Measurements from ENCODE around the gene ARHGAP22. TPM values are rescaled to one million over a fixed set of nuclear protein-coding genes. Genes with fewer than 3 reads are reported as not detected.

The ARHGAP22 gene
- total RNA-seq, 1 donor from 2014 or later: 2.0 TPM

GRCh38 chr10:48457949-48458661 lies 146.8 kb downstream of the ARHGAP22 start:
- DNase-seq (ENCODE audit: low spot score in 2 of 2): no peak
- no peaks in the 10 kb centered on the region for H3K9me3 ChIP-seq
- intact Hi-C loops (cut with DNase I): no loop called here

GRCh38 chr10:48456808-48457761 lies 147.8 kb downstream of the ARHGAP22 start:
- Histone ChIP-seq H3K36me3 (no peaks in the 10 kb centered on the region), H3K9me3 (no peaks in the 10 kb centered on the region), H3K4me1 (no peaks in the 10 kb centered on the region), H3K4me3 (no peak overlapping the region), H3K27ac (no peak overlapping the region), H3K27me3 (no peaks in the 10 kb centered on the region)
- no peak for DNase-seq (ENCODE audit: low spot score in 2 of 2)
- TF ChIP-seq CTCF (IDR thresholded peaks at IDR 0.05): no peak
- intact Hi-C loops (cut with DNase I): no loop called here

More at GRCh38 chr10:48457949-48458661, 146.8 kb downstream of the ARHGAP22 start:
- H3K27ac ChIP-seq: no peak overlapping the region
- no peaks in the 10 kb centered on the region for H3K4me1 ChIP-seq
- no peaks in the 10 kb centered on the region for H3K36me3 ChIP-seq
- no peak for TF ChIP-seq CTCF (IDR thresholded peaks at IDR 0.05)
- H3K4me3 ChIP-seq: no peak overlapping the region
- H3K27me3 ChIP-seq: no peaks in the 10 kb centered on the region

GRCh38 chr10:48456361-48456804 lies 148.5 kb downstream of the ARHGAP22 start:
- H3K4me3 ChIP-seq: no peak overlapping the region
- H3K36me3 ChIP-seq: no peaks in the 10 kb centered on the region
- H3K27me3 ChIP-seq: no peaks in the 10 kb centered on the region
- no peak for TF ChIP-seq CTCF (IDR thresholded peaks at IDR 0.05)
- H3K27ac ChIP-seq: no peak overlapping the region
- DNase-seq (ENCODE audit: low spot score in 2 of 2): no peak
- H3K9me3 ChIP-seq: no peaks in the 10 kb centered on the region
- intact Hi-C loops (cut with DNase I): no loop called here
- no peaks in the 10 kb centered on the region for H3K4me1 ChIP-seq

GRCh38 chr10:48455392-48456151 lies 149.3 kb downstream of the ARHGAP22 start:
- Histone ChIP-seq H3K36me3 (no peaks in the 10 kb centered on the region), H3K4me3 (no peak overlapping the region), H3K4me1 (no peaks in the 10 kb centered on the region), H3K9me3 (no peaks in the 10 kb centered on the region), H3K27ac (no peak overlapping the region), H3K27me3 (no peaks in the 10 kb centered on the region)
- no peak for DNase-seq (ENCODE audit: low spot score in 2 of 2)
- no peak for TF ChIP-seq CTCF (IDR thresholded peaks at IDR 0.05)
- intact Hi-C loops (cut with DNase I): no loop called here

GRCh38 chr10:48455055-48455391 lies 149.8 kb downstream of the ARHGAP22 start:
- Histone ChIP-seq H3K4me3 (no peak overlapping the region), H3K27me3 (no peaks in the 10 kb centered on the region), H3K9me3 (no peaks in the 10 kb centered on the region), H3K27ac (no peak overlapping the region), H3K36me3 (no peaks in the 10 kb centered on the region), H3K4me1 (peaks cover 0 to under 1% of the 10 kb centered on the region in 2 donors)
- no peak for DNase-seq (ENCODE audit: low spot score in 2 of 2)
- TF ChIP-seq CTCF (IDR thresholded peaks at IDR 0.05): no peak
- intact Hi-C loops (cut with DNase I): no loop called here

All from ascending aorta (tissue), 2 donors.